Right cardiac atrium (tissue), 5 donors: ENCODE results near the gene ITPR1. TPM values are rescaled to one million over a fixed set of nuclear protein-coding genes. Genes with fewer than 3 reads are reported as not detected.

Source experiments
- ATAC-seq, 2 donors: fragments of 200-7000 bp; cut with Tn5 transposase; one replicate each; pipeline versions ENCODE4 v1.8.0 to v1.9.1; 2020; ENCODE audit warnings: moderate library complexity in 2 of 2, mild to moderate bottlenecking in 1 of 2
- DNase-seq, 3 donors: peaks; one replicate each; pipeline ENCODE4 v3.0.0-alpha.2; 2020
- H3K27ac ChIP-seq: one replicate; pipeline ENCODE4 v1.5.1; 2013; ENCODE audit warnings: mild to moderate bottlenecking, low read length, control low read depth, moderate library complexity
- H3K27me3 ChIP-seq: one replicate; pipeline ENCODE4 v1.6.1; 2013; ENCODE audit not compliant: control insufficient read depth, insufficient read depth
- H3K4me1 ChIP-seq: one replicate; pipeline ENCODE4 v1.6.1; 2013; ENCODE audit warnings: low read length; ENCODE audit not compliant: control insufficient read depth, insufficient read depth
- H3K4me3 ChIP-seq: one replicate; pipeline ENCODE4 v1.5.1; 2013; ENCODE audit warnings: low read length, control low read depth
- H3K9me3 ChIP-seq: one replicate; pipeline ENCODE4 v1.6.1; 2013; ENCODE audit warnings: low read length; ENCODE audit not compliant: control insufficient read depth
- WGBS: extraction: QIAGEN DNeasy Blood & Tissue Kit; methylation state at CpG from one replicate; pipeline ENCODE4 v1.1.7; 2013; 5-methylcytosine and 5-hydroxymethylcytosine counted together
- intact Hi-C, 4 donors: fragments of 100-400 bp; cut with DNase I; formaldehyde crosslinking; loops; one replicate each; pipeline versions ENCODE4 v1.11.0 to v1.14.0; 2022 to 2023
- polyA plus RNA-seq: library from polyadenylated mRNA; stranded (reverse); fragments of 200-250 nt; gene quantifications from one replicate; pipeline ENCODE4 v1.2.3, GENCODE V29; 2013
- total RNA-seq, 4 donors: library from RNA; stranded (reverse); fragmentation: NEBNext Ultra II Directional; extraction: Animal tissue kit (Norgen Biotek cat#: 25700); gene quantifications; one replicate each; pipeline ENCODE4 v1.2.1, GENCODE V29; 2021
- donor health status: healthy with polysubstance abuse.
- donor health status: DM: no; HTN: yes; CAD: no.
- donor health status: DM: no; HTN: no; CAD: no.
- donor health status: DM: no; HTN: yes; CAD: no; lungs with severe emphysema.
- donor health status: DM: yes; HTN: yes; CAD: no.

The ITPR1 gene
- total and polyA plus RNA-seq, 5 donors, result 13.9 to 59.0 (median 39.5) TPM

- no peak for DNase-seq
- intact Hi-C loops, result no loop called here
- H3K27ac ChIP-seq, result no peak overlapping the region
- 94% methylated on average over 6 of the region's 6 CpGs for WGBS
- H3K27me3 ChIP-seq, result no peaks in the 10 kb centered on the region
- no peaks in the 10 kb centered on the region for H3K9me3 ChIP-seq
- no peak for ATAC-seq
- H3K4me3 ChIP-seq, result no peak overlapping the region
- H3K4me1 ChIP-seq, result no peaks in the 10 kb centered on the region
Measured at GRCh38 chr3:4806535-4807108, 313.5 kb downstream of the ITPR1 start.

- DNase-seq (no peak), ATAC-seq (peak in 1 of 2 donors; percentile 24)
- no peak overlapping the region for H3K4me3 ChIP-seq
- H3K27me3 ChIP-seq, result no peaks in the 10 kb centered on the region
- no peaks in the 10 kb centered on the region for H3K4me1 ChIP-seq
- intact Hi-C loops, result no loop called here
- 76% methylated on average over 13 of the region's 13 CpGs for WGBS
- no peaks in the 10 kb centered on the region for H3K9me3 ChIP-seq
- no peak overlapping the region for H3K27ac ChIP-seq
Measured at GRCh38 chr3:4807381-4808280, 314.5 kb downstream of the ITPR1 start.

- no peak for ATAC-seq
- Histone ChIP-seq H3K27me3 (no peaks in the 10 kb centered on the region), H3K9me3 (no peaks in the 10 kb centered on the region), H3K4me3 (no peak overlapping the region), H3K4me1 (no peaks in the 10 kb centered on the region), H3K27ac (no peak overlapping the region)
- 78% methylated on average over 4 of the region's 4 CpGs for whole genome bisulfite sequencing
- DNase-seq, result no peak
- intact Hi-C loops, result no loop called here
Measured at GRCh38 chr3:4808637-4809036, 315.5 kb downstream of the ITPR1 start.

GRCh38 chr3:4809922-4810321 is 316.8 kb downstream of the ITPR1 start:
- no peak overlapping the region for H3K4me3 ChIP-seq
- intact Hi-C loops, result loop anchor here in 1 of 4 donors (10.0 kb wide), 1 partner anchor 85 kb away; no protein-coding TSS in a partner anchor

GRCh38 chr3:4812591-4812990 is 319.4 kb downstream of the ITPR1 start:
- Histone ChIP-seq H3K27me3 (no peaks in the 10 kb centered on the region), H3K4me3 (no peak overlapping the region), H3K4me1 (no peaks in the 10 kb centered on the region), H3K9me3 (no peaks in the 10 kb centered on the region), H3K27ac (no peak overlapping the region)
- DNase-seq (no peak), ATAC-seq (no peak)
- intact Hi-C loops, result loop anchor here in 1 of 4 donors (10.0 kb wide), 1 partner anchor 88 kb away; no protein-coding TSS in a partner anchor
- WGBS, result 64% methylated on average over 5 of the region's 5 CpGs

More at GRCh38 chr3:4809922-4810321, 316.8 kb downstream of the ITPR1 start:
- no peaks in the 10 kb centered on the region for H3K4me1 ChIP-seq
- ATAC-seq, result no peak
- H3K27me3 ChIP-seq, result no peaks in the 10 kb centered on the region
- 86% methylated on average over 3 of the region's 3 CpGs for WGBS
- no peaks in the 10 kb centered on the region for H3K9me3 ChIP-seq
- no peak overlapping the region for H3K27ac ChIP-seq
- DNase-seq, result no peak

GRCh38 chr3:4813909-4814304 is 320.8 kb downstream of the ITPR1 start:
- Histone ChIP-seq H3K4me3 (no peak overlapping the region), H3K27me3 (no peaks in the 10 kb centered on the region), H3K4me1 (no peaks in the 10 kb centered on the region), H3K9me3 (no peaks in the 10 kb centered on the region), H3K27ac (no peak overlapping the region)
- 90% methylated on average over 6 of the region's 6 CpGs for WGBS
- DNase-seq (no peak), ATAC-seq (no peak)
- intact Hi-C loops, result loop anchor here in 1 of 4 donors (10.0 kb wide), 1 partner anchor 89 kb away; no protein-coding TSS in a partner anchor

- H3K27me3 ChIP-seq, result no peaks in the 10 kb centered on the region
- intact Hi-C loops, result loop anchor here in 1 of 4 donors (10.0 kb wide), 1 partner anchor 90 kb away; no protein-coding TSS in a partner anchor
- no peak overlapping the region for H3K4me3 ChIP-seq
- no peak overlapping the region for H3K27ac ChIP-seq
- 67% methylated on average over 20 of the region's 20 CpGs for WGBS
- DNase-seq, result peak; percentile 52 to 74 (median 73)
- no peaks in the 10 kb centered on the region for H3K9me3 ChIP-seq
- H3K4me1 ChIP-seq, result no peaks in the 10 kb centered on the region
- ATAC-seq, result peak; percentile 72 to 91
Measured at GRCh38 chr3:4814305-4814903, 321.3 kb downstream of the ITPR1 start.

- Histone ChIP-seq H3K27me3 (no peaks in the 10 kb centered on the region), H3K4me3 (no peak overlapping the region), H3K9me3 (no peaks in the 10 kb centered on the region), H3K27ac (no peak overlapping the region), H3K4me1 (no peaks in the 10 kb centered on the region)
- DNase-seq (no peak), ATAC-seq (no peak)
- WGBS, result 94% methylated on average over 13 of the region's 13 CpGs
- intact Hi-C loops, result loop anchor here in 1 of 4 donors (10.0 kb wide), 1 partner anchor 90 kb away; no protein-coding TSS in a partner anchor
Measured at GRCh38 chr3:4814904-4815574, 321.9 kb downstream of the ITPR1 start.

GRCh38 chr3:4816306-4816705 is 323.2 kb downstream of the ITPR1 start:
- DNase-seq (no peak), ATAC-seq (no peak)
- 98% methylated on average over 7 of the region's 7 CpGs for WGBS
- H3K9me3 ChIP-seq, result no peaks in the 10 kb centered on the region
- intact Hi-C loops, result loop anchor here in 1 of 4 donors (10.0 kb wide), 1 partner anchor 92 kb away; no protein-coding TSS in a partner anchor
- H3K4me1 ChIP-seq, result no peaks in the 10 kb centered on the region
- H3K27me3 ChIP-seq, result no peaks in the 10 kb centered on the region
- no peak overlapping the region for H3K4me3 ChIP-seq
- no peak overlapping the region for H3K27ac ChIP-seq

- Histone ChIP-seq H3K9me3 (no peaks in the 10 kb centered on the region), H3K4me1 (no peaks in the 10 kb centered on the region), H3K27me3 (no peaks in the 10 kb centered on the region), H3K27ac (no peak overlapping the region), H3K4me3 (no peak overlapping the region)
- DNase-seq (no peak), ATAC-seq (no peak)
- WGBS, result 79% methylated on average over 2 of the region's 2 CpGs
- intact Hi-C loops, result loop anchor here in 1 of 4 donors (10.0 kb wide), 1 partner anchor 92 kb away; no protein-coding TSS in a partner anchor
Measured at GRCh38 chr3:4816718-4817117, 323.6 kb downstream of the ITPR1 start.
